Right ventricle myocardium superior (tissue), 1 donor: ENCODE data around the gene COPS7B. TPM values are rescaled to one million over a fixed set of nuclear protein-coding genes. Genes with fewer than 3 reads are reported as not detected.

Source experiments
- ATAC-seq: fragments of 200-7000 bp; cut with Tn5 transposase; one replicate; pipeline ENCODE4 v1.9.1; 2020; ENCODE audit warnings: mild to moderate bottlenecking; ENCODE audit not compliant: poor library complexity
- DNase-seq: peaks from one replicate; pipeline ENCODE4 v3.0.0-alpha.2; 2020
- intact Hi-C: fragments of 100-400 bp; cut with DNase I; formaldehyde crosslinking; loops from one replicate; pipeline ENCODE4 v1.11.2; 2022
- total RNA-seq: library from RNA; stranded (reverse); fragmentation: NEBNext Ultra II Directional; extraction: Animal tissue kit (Norgen Biotek cat#: 25700); gene quantifications from one replicate; pipeline ENCODE4 v1.2.1, GENCODE V29; 2021
- donor health status: DM: no; HTN: yes; CAD: no; lungs with severe emphysema.

The COPS7B gene
- total RNA-seq, 1 donor from 2014 or later: 20.0 TPM

DNA sequence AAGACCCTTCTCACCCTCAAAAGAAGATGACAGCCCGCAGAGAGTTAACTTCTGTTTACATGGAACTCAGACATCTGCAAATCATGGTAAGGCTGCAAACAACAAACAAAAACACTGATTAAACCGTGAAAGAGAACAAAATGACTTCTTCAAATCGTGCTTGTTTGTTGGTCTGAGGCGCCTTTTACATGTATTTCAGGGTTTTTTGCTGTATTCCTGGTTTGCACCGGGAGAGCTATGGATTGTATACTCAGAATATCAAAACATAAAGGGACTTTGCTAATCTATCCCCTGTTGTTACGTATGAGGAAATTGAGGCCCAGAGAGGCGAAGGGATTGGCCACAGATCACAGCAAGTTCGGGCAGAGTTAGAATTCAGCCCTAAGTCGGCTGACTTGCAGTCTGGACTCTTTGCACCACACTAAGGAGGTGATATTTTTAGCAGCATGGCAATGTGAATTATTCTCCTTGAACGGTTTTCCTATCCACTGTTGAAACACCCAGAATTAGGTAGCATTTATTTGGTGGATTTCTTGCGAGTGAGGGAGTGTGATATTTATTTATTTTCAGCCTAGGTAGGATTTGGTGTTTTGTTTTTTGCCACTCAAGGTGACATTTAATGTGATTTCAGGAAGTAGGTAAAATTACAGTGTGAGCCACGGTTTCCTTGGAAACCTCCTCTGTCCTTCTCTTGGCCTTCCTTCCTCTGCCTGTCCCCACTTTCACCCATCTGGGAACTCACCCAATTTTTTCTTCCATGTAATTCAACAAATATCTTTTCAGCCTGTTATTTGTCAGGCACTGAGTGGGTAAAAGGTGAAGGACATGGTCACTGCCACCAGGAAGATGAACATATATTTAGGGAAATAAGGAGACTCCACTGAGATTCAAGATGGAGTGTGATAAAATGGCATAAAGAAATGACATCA is 4.2 kb upstream of the COPS7B start:
- intact Hi-C loops: no loop called here
- DNase-seq (no peak), ATAC-seq (peak; percentile 21)

DNA sequence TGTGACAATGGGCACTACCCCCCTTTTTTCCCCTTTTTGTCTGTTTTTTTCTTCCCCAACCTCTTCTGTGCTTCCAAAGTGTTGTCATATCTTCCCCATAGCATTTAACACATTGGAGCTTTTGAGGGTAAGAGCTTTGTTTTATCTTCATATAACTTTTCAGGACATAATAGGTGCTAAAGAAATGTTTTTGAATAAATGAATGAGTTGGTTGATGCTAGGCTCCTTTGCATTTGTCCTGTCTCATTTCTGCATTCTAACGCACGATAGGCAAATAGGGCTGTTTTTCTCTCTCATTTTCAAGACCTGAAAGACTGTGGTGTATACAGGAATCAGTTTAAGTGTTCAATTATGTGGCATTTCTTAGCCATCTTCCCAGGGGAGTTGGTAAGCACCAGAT is 832 bp upstream of the COPS7B start:
- no peak for DNase-seq
- no peak for ATAC-seq
- intact Hi-C loops: no loop called here

DNA sequence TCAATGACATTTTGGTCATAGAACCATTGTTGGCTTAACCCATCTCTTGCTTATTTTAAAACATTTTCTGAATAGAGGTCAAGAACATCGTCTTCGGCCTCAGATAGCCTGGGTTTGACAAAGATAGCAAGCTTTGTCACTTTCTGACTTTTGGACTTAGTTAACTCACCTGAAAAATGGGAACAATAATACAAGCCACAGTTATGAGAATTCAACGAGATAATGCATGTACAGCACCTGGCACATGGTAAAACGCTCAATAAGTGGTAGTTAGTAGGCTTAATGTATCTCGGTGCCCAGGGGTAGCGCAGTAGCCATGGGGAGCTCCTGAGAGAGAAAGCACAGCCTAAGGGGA is 446 bp upstream of the COPS7B start:
- ATAC-seq (no peak), DNase-seq (no peak)
- intact Hi-C loops: no loop called here

DNA sequence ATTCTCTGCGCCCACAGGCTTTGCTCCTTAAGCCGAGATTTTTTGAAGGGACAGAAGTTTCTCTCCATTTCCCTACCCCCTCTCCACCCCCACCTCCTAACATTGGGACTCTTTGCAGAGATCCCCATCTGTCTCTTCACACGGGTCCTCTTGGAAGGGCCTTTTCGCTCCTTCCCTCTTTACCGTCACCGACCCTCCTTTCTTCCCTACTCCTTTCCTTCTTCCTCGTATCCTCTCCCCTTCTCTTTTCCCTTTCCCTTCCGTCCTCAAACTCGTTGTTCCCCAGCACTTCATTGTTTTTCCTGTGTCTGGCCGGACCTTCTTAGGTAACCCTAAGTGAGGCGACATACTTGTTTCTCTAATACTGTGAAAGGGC is 660 bp downstream of the COPS7B start:
- ATAC-seq: no peak
- intact Hi-C loops: no loop called here

DNA sequence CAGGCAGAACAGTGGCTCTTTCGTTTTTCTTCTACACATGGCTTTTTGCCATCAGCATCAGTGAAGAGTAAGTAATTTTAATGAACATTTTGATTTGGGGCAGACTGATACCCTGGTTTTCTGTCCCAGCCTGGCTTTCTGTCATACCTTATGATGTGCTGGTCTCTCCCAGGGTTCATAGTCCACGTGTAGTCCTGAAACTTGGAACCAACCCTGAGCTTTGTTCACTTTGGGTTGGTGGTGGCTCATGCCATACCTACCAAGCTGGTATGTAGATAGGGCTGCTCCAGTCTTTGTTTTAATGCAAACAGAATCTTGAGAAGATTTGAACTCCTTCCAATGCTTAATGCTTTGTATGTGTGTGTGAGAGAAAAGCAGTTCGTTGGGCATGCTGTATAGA is 4.9 kb downstream of the COPS7B start:
- DNase-seq (no peak), ATAC-seq (no peak)
- intact Hi-C loops: no loop called here

More for the DNA sequence above, 660 bp downstream of the COPS7B start:
- DNase-seq: no peak

DNA sequence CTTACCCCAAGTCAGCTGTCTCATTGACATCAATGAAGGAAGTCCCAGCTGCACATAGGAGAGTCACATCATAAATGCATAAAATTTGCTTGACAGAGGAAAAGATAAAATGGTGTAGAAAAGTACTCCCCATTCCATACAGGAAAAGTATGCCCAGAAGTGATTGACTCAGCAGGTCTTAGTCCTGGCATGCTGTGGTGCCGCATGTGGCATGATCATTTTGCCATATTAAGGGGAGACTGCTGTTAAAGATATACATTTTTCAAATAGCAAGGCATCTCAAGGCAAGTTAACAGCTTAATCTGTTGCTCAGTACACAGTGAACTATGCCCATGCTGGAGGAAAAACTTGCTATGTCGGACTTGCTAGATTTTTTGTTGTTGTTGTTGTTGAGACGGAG is 8.1 kb downstream of the COPS7B start:
- DNase-seq: no peak
- intact Hi-C loops: no loop called here
- ATAC-seq: no peak

DNA sequence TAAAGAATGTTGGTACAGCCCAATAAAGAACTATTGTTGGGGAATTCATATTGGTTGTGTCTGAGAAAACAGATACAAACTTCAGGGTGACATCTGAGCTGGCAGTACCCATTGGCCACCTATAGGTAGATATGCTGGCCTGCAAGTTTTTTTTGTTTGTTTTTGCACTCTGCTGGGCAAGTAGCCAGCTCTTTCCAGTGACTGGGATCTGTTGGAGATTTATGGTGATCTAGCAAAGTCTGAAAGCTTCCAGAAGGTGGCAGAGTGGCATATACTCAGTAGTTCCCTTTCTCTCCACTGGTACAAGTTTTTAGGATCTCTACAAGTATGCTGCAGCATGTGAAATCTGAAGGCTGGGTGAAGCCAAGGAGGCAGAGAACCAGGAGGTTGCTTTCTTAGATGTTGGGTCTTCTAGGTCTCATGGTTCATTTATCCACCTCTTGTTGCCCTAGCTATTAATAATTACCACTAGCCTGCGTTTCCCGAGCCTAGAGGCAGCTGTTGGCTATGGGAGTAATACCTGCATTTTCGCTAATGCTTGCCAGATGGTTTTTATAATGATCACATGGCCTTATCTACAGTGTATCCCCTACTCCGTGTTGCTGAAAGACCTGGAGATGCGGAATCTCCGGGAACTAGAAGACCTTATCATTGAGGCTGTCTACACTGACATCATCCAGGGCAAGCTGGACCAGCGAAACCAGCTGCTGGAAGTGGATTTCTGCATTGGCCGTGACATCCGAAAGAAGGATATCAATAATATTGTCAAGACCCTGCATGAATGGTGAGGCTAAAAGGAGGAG is 9.5 kb downstream of the COPS7B start:
- intact Hi-C loops: no loop called here
- ATAC-seq: peak; percentile 21

DNA sequence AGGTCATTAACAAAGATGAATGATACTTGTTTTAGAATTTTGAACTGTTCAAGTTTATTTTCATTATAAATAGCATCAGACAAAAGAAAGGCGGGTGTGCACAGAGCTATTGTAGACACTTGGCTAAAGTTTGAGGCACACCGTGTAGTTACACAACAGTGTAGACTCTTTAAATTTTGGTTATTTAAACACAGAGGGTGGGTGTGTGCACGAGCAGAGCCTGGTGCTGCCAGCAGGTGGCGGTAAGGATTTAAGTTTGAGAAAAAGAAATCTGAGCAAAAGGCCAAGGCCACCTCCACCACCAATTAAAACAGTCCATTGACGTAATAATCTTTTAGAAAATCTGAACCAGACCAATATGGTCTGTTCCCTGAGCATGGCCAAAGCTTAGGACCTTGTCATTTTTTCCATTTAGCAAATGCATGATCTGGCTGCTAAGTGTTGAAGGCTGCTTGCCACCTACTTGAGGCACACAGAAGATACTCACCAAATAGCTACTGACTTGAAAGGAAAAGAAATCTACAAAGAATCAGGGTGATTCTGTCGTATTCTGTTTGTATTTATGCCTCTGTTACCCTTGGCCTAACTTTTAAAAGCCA is 14.3 kb downstream of the COPS7B start:
- DNase-seq (no peak), ATAC-seq (peak; percentile 48)
- intact Hi-C loops: no loop called here

More for the DNA sequence above, 9.5 kb downstream of the COPS7B start:
- DNase-seq: no peak

DNA sequence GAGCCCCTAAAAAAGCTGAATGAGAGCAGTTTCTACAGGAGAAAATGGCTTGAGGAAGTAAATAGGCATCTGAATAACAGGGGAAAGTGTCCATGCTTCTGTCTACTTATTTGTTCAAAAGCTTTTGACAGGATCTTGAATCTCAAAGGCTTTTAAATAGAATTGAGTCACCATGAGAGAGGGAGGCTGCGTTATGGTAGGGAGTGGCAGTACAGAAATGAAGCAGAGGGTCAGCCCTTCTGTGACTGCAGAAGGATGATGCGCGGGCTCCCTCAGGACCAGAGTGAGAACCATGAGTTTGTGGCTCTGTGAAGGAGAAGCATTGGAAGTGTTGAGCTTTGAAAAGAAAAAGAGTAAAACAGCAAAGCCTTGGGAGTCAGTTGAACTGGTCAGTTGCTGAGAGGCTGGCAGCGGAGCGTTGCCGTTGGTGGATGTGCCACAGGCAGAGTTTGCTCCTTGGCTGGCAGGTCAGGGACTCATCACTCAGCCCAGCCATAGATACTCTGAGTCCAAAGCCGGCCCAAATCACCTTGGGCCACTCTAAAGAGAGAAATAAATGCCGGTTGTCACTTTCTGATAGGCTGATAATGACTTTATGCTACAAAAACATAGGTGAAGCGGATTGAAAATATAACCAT is 17.4 kb downstream of the COPS7B start:
- intact Hi-C loops: no loop called here
- DNase-seq (no peak), ATAC-seq (no peak)

DNA sequence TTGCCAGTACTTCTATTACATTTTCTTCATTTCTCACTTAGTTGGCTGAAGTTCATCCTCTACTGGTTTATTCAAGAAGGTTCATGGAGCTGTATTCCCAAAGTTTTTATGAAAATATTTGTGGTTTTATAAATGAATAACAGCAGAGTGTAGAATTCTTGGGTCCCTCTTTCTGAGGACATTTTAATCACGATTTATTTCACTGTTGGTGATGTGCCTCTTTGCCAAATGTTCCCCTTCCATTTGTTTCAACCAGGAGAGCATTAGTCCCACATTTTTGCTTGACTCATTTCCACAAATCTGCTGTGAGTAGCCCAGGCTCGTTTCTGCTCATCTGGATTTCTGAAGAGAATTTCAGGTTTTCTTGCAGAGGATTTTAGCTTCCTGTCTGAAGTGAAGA is 20.8 kb downstream of the COPS7B start:
- intact Hi-C loops: no loop called here

DNA sequence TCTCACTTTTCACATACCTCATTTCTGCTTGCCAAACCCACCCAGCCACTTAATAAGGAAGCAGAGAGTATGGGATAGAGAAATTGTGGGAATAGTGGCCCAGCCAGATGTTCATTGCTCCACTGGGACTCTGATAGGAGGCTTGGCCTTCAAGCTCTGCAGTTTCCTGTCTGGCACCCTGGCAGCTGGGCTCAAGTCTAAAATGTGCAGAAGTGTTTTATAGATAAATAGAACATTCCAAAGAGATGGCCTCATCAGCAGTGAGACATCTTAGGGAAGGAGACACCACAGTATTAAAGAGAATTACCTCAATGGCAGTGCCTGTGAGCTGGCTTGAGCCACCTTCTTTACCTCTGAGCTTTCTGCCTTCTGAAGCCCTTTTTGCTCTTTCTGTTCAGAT is 24.7 kb downstream of the COPS7B start:
- ATAC-seq: no peak
- DNase-seq: no peak
- intact Hi-C loops: no loop called here

More for the DNA sequence above, 20.8 kb downstream of the COPS7B start:
- DNase-seq (no peak), ATAC-seq (no peak)

DNA sequence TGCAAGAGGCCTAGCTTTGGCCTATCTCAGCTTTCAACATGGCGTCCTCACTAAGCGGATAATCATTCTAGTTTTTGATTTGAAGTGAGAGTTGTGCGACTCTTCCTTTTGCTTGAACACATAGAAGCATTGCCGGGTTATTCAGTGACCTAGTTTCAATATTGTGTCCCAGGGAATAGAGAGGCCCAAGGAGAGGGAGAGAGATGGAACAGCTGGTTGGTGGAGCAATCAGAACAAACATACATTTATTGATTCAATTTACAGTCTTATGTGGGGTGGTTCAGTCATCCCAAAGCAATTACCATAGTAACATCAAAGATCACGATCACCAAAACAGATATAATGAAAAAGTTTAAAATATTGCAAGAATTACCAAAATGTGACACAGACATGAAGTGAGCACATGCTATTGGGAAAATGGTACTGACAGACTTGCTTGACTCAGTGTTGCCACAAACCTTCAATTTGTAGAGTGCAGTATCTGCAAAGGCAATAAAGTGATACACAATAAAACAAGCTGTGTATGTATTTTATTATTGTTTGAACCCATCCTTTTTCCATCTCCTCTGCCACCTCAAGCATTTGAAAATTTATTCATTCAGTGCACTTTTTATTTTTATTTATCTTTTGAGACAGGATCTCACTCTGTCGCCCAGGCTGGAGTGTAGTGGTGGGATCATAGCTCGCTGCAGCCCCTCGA is 30.2 kb downstream of the COPS7B start:
- intact Hi-C loops: no loop called here

DNA sequence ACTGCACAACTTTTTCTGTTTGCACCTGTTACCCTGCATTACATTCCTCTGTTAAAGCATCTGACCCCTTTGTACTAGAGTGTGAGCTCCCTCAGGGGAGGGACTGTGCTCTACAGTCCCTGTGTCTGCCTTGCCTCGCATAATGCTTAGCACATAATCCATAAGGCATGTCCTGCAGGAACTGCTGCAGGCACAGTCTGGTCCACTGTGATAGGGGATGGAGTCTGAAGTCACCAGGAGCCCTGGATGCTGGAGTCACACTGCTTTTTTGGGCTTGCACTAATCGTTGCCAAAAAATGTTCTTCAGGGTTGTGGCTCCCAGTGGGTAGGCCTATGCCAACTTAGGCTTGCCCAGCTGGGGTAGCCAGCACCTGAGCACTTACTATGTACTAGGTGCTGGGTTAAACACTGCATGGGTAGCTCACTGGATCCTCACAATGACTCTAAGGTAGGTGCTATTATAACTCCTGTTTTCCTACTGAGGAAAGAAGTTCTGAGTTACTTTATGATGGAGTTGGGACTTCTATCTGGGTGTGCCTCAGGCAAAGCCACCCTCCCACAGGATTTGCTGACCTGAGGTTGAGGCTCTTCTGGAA is 33.3 kb downstream of the COPS7B start:
- ATAC-seq: no peak
- DNase-seq: no peak
- intact Hi-C loops: no loop called here

More for the DNA sequence above, 30.2 kb downstream of the COPS7B start:
- no peak for DNase-seq
- no peak for ATAC-seq

DNA sequence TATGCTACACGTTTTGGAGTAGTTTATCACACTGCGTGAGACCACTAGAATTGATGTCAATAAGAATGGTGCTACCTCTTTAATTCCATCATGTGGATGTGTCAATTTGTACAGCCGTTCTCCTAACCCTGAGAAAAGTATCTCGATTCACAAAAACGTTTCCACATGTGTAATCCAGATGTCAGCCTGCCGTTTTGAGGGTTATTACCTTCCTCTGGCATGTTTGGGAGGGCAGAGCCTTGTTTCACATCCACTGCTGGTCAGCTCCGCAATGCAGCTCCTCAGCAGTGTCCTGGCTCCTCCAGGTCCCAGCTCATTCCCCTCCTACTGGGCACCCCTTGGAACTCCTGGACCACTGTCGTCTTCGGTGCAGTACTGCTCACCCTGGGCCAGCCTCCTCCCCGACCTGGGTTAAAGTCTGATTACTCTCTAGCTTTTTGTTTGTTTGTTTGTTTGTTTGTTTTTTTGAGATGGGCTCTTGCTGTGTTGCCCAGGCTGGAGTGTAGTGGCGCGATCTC is 34.6 kb downstream of the COPS7B start:
- ATAC-seq (no peak), DNase-seq (no peak)
- intact Hi-C loops: no loop called here

DNA sequence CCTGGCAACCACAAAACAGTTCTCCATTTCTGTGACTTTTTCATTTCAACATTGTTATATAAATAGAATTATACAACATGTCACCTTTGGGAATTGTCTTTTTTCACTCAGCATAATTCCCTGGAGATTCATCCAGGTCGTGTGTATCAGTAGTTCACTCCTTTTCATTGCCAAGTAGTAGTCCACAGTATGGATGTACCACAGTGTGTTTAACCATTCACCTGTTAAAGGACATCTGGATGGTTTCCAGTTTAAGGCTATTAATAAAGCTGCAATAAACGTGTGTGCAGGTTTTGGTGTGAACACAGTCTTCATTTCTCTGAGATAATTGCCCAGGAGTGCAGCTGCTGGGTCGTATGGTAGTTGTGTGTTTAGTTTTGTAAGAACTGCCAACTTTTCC is 35.7 kb downstream of the COPS7B start:
- no peak for ATAC-seq

DNA sequence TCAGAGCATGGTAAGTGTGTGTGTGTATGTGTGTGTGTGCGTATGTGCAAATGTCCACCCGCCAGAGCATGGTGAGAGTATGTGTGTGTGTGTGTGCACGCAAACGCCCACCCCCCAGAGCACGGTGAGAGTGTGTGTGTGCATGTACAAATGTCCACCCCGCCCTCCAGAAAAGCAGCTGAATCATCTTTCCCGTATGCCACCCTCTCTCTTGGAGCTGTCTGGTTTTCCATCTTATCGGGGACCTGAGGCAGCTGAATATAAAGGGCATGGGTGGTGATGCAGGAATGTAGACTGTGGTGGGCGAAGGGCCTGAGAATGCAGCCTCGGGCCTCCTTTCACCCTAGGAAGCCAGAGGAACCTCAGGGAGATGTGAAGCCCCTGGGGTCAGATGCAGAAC is 66.9 kb downstream of the COPS7B start:
- DNase-seq: no peak
- ATAC-seq: no peak
- intact Hi-C loops: no loop called here

More for the DNA sequence above, 35.7 kb downstream of the COPS7B start:
- intact Hi-C loops: no loop called here
- no peak for DNase-seq

DNA sequence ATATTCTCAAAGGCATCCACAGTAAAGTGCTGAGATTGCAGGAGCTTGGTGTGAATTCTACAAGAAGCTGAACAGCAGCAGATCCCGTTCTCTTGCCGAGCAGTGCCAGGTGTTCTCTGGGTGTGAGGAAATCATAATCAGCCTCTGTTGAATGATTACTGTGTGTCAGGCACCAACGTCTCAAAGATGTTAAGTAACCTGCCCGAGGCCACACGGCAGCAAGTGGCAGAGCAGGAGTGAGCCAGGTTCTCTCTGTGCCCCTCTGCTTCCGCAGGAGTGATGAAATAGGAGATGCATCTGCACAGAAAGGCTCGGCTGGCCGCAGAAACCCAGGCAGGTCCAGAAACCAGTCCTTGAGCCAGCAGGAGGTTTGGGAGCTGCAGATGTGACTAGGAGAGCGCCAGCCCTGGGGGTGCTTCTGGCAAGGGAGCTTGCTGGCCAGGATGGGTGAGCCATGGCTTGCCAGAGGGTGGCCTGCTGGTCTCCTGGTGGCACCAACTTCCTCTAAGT is 68.4 kb downstream of the COPS7B start:
- DNase-seq (no peak), ATAC-seq (no peak)
- intact Hi-C loops: no loop called here

DNA sequence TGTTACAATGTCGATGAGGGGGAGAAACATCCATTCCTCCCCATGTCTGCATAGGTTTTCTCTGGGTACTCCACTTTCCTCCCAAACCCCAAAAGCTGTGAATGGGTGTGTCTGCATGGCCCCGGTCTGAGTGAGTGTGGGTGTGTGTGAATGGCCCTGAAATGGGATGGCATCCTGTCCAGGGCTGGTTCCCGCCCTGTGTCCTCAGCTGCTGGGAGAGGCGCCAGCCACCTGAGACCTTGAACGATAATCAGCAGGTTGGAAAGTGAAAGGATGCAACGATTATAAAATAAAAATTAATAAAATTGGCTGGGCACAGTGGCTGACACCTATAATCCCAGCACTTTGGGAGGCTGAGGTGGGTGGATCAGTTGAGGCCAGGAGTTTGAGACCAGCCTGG is 70.7 kb downstream of the COPS7B start:
- intact Hi-C loops: no loop called here
- DNase-seq (no peak), ATAC-seq (no peak)
